Germinal center (tissue), 1 donor: ENCODE measurements around the gene EGR4.
"Not testable (repeated sequence)": the region's sequence is repeated elsewhere in the genome, so short reads cannot be mapped to it uniquely, and the experiment has no call there.

Experiments used
- DNase-seq: peaks from one replicate; pipeline ENCODE4 v3.0.0; 2012; ENCODE audit warnings: mixed read lengths, low spot score

Gene EGR4

GRCh38 chr2:73263540-73264331, 29.6 kb downstream of the EGR4 start:
- no peak for DNase-seq

GRCh38 chr2:73262691-73263429, 30.5 kb downstream of the EGR4 start:
- not testable (repeated sequence) for DNase-seq

GRCh38 chr2:73262108-73262651, 31.2 kb downstream of the EGR4 start:
- no peak for DNase-seq

- DNase-seq: no peak
Measured at GRCh38 chr2:73260338-73260984, 32.9 kb downstream of the EGR4 start.

GRCh38 chr2:73259704-73260337, 33.5 kb downstream of the EGR4 start:
- no peak for DNase-seq

GRCh38 chr2:73259276-73259675, 34.1 kb downstream of the EGR4 start:
- DNase-seq: no peak

- DNase-seq: no peak
Measured at GRCh38 chr2:73258913-73259215, 34.5 kb downstream of the EGR4 start.

GRCh38 chr2:73258186-73258912, 35.0 kb downstream of the EGR4 start:
- no peak for DNase-seq

GRCh38 chr2:73257425-73258125, 35.8 kb downstream of the EGR4 start:
- DNase-seq: no peak

GRCh38 chr2:73257021-73257420, 36.3 kb downstream of the EGR4 start:
- no peak for DNase-seq

GRCh38 chr2:73256618-73256922, 36.8 kb downstream of the EGR4 start:
- no peak for DNase-seq

GRCh38 chr2:73255907-73256617, 37.3 kb downstream of the EGR4 start:
- DNase-seq: no peak

- no peak for DNase-seq
Measured at GRCh38 chr2:73255007-73255644, 38.2 kb downstream of the EGR4 start.

- DNase-seq: no peak
Measured at GRCh38 chr2:73254343-73255006, 38.9 kb downstream of the EGR4 start.

GRCh38 chr2:73253901-73254300, 39.4 kb downstream of the EGR4 start:
- no peak for DNase-seq

- no peak for DNase-seq
Measured at GRCh38 chr2:73253400-73253799, 39.9 kb downstream of the EGR4 start.

- no peak for DNase-seq
Measured at GRCh38 chr2:73252238-73253027, 40.9 kb downstream of the EGR4 start.
